WERI-Rb-1 (cell line): ENCODE results near the gene PKNOX1.
"Not testable (repeated sequence)": the region's sequence is repeated elsewhere in the genome, so short reads cannot be mapped to it uniquely, and the experiment has no call there.

Experiments
- DNase-seq: peaks from one replicate; pipeline ENCODE4 v3.0.0-alpha.2; 2020
- H3K27ac ChIP-seq: fragments of 250-450 bp; sonication (Bioruptor Pico); 2 replicates; pipeline ENCODE4 v1.5.1; 2020; ENCODE audit warnings: mild to moderate bottlenecking, moderate library complexity
- H3K27me3 ChIP-seq: fragments of 250-450 bp; sonication (Bioruptor Pico); 2 replicates; pipeline ENCODE4 v1.5.1; 2021; ENCODE audit warnings: mild to moderate bottlenecking, low read depth, moderate library complexity; ENCODE audit not compliant: insufficient read depth, severe bottlenecking
- H3K36me3 ChIP-seq: fragments of 250-450 bp; sonication (Bioruptor Pico); 2 replicates; pipeline ENCODE4 v1.5.1; 2020; ENCODE audit warnings: mild to moderate bottlenecking, moderate library complexity
- H3K4me3 ChIP-seq: 2 replicates; pipeline ENCODE4 v1.5.1; 2011; ENCODE audit warnings: low read depth, mild to moderate bottlenecking, control low read depth, low read length
- H3K9me3 ChIP-seq: fragments of 250-450 bp; sonication (Bioruptor Pico); 2 replicates; pipeline ENCODE4 v1.5.1; 2021; ENCODE audit warnings: mild to moderate bottlenecking, moderate library complexity; ENCODE audit not compliant: severe bottlenecking

PKNOX1 gene

DNA sequence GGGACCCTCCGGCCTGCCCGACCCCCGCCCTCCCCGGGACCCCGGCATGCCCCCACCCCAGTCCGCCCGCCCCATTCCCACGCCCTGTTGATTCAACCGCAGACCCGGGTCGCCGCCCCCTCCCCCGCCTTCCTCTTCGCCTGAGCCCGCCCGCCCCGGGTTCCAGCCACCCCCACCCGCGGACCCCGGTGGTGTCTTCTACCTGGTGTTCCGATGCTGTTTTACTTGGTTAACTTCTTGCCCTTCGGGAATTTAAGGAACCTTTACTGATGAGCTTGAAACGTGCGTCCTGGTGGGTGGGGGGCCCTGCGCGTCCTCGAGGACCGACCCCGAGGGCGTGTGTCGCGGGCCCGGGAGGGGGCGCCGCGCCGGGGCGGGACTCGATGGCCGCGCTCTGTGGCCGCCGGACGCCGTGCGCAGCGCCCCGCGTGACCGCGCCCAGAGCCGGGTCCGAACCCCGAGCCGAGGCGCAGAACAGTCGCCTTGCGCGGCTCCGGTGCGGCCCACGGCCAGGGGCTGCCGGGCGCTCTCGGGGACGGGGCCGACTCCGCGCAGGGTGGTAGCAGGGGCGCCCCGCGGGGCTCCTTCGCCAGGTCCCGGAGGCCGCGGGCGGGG is 101.8 kb downstream of the PKNOX1 start:
- H3K27me3 ChIP-seq, H3K9me3 ChIP-seq, H3K4me3 ChIP-seq, DNase-seq, H3K36me3 ChIP-seq, H3K27ac ChIP-seq: not testable (repeated sequence)

DNA sequence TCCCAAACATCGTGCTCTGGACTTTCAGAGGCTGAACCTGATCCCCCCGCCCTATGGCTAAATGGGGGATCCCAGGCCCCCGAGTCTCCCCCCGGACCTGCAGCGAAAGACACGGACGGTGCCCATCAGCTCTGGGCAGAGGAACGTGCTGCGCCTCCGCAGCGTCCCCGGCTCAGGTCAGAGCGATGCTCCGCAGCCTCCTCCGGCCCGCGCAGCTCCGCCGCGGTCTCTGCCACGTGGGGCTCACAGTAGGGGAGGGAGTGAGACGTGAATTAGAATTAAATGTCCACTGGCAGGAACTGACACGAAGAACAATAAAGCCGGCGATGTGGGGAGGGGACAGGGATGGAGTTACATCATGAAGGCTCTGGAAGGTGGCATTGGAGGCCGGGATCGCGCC is 102.3 kb downstream of the PKNOX1 start:
- peak overlapping the region; percentile 21; the same call in 1 of the 2 replicates for H3K4me3 ChIP-seq
- not testable (repeated sequence) for H3K27me3 ChIP-seq, H3K36me3 ChIP-seq, H3K9me3 ChIP-seq, H3K27ac ChIP-seq
- DNase-seq, result peak; percentile 6

DNA sequence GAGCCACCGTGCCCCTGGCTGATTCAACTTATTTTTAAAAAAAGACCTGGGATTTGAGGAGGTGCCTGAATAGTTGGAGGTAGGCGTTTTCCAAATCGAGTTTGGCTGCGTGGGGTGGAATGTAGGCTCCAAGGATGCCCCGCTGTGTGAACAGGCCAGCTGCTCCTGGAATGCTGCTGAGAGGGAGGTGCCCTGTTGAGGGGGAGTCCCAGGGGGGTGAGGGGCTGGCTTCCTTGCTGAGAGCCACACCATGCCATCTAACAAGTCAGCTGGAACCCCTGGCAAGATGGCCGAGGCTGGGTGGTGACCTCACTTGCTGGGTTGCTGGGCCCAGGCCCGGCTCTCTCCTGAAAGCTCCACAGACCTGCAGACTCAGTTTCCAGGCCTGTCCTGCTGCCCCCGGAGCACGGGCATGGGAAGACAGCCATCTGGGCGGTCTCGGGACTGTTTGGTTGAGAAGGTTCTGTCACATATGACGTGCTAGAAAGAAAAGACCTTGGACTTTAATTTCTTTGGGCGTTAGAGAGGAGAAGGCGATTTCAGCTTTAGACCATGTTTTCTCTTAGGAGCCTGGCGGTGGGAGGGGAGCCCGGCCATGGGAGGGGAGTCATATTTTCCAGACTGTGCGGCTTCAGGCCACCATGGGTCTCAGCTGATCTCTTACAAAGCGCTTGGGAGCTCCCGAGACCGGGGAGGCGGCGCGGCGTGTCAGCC is 108.4 kb downstream of the PKNOX1 start:
- H3K9me3 ChIP-seq, H3K27ac ChIP-seq, H3K36me3 ChIP-seq, H3K4me3 ChIP-seq, H3K27me3 ChIP-seq, DNase-seq: not testable (repeated sequence)
